SIG-M5 treated with dmso at 0.1 percent for 504 hours (cell line): ENCODE results near the gene ADCY6.

Source experiments
- DNase-seq: peaks from one replicate; lab custom pipeline; 2025; ENCODE audit not compliant: unreplicated experiment; lab: John Stamatoyannopoulos, UW

Gene ADCY6

GRCh38 chr12:48786591-48787544 is 2.0 kb downstream of the ADCY6 start:
- DNase-seq: no peak

- no peak for DNase-seq
These were observed 5.5 kb downstream of the ADCY6 start for GRCh38 chr12:48783432-48783831.

DNA sequence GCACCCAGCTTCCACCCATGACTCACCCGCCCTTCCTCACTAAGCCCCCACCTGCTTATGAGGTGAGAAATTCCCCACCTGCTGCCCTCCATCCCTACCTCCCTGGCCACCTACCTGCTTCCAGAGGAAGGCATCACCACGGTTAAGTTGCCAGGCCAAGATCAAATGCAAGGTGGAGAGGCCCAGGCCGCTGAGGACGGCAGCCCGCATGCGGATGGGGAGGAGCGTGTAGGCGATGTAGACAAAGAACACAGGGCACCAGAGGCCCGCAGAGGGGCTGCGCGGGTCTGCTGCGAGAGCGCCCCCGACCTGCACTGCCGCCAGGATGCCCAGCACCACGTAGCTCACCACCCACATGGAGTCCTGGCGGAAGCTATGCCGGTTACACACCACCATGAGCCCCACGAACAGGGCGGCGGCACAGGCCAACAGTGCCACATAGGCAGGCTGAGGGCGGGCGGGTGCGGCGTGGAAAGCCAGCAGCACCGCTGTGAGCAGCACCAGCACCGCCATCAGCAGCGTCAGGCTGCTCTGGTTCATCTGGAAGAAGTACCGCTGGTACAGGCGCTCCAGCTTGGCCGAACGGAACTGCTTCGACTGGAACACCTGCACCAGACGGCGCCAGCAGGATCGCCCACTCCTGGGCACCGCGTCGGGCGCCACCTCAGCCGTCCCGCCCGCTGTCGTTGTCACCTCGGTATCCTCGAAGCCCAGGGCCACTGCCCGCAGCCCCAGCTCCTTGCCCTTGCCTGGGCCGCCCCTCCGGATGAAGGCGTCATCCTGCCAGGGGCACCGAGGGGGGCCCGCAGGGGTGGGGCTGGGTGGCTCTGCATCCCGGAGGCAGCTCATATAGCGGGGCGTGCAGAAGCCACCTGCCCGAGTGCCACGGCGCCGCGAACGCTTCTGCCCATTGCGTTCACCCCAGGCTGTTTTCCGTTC is 6.2 kb downstream of the ADCY6 start:
- no peak for DNase-seq

DNA sequence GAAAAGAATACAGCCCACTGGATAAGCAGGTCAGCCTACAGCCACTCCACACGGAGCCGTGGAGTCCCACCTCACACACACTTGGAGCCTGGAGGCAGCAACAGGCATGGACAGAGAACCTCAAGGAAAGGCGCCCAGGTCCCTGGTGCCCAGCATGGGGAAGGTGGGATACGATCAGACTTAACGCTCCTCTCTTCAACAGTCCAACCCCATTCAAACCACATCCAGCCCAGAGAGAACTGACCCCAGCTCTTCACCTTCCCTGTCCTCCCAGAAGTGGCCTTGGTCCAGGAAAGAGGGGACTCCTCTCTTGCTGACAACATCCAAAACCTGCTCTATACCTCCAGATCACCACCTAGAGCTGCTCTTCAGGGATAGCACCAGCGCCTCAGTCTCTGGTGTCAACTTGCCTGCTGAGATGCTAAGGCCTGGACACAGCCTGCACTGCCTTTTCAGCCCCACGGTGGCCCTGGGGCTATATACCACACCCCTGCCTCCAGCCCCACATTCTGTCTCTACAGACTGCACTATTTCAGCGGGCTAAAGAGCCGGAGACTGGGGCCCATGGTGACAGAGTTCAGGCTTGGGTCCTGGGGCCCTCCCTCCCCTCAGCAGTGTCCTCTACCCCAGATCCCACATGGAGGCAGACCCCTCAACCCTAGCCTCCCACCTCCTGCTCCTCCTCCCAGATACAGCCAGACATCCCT is 7.0 kb downstream of the ADCY6 start:
- DNase-seq: no peak

- DNase-seq: no peak
These were observed 8.4 kb downstream of the ADCY6 start for GRCh38 chr12:48780381-48781025.

GRCh38 chr12:48779869-48780268 is 9.0 kb downstream of the ADCY6 start:
- DNase-seq: peak; percentile 89

GRCh38 chr12:48777501-48778400 is 11.1 kb downstream of the ADCY6 start:
- DNase-seq: no peak

GRCh38 chr12:48776956-48777355 is 11.9 kb downstream of the ADCY6 start:
- DNase-seq: no peak

GRCh38 chr12:48775991-48776649 is 12.8 kb downstream of the ADCY6 start:
- DNase-seq: no peak

- no peak for DNase-seq
These were observed 13.6 kb downstream of the ADCY6 start for GRCh38 chr12:48775299-48775698.

- DNase-seq: no peak
These were observed 14.4 kb downstream of the ADCY6 start for GRCh38 chr12:48774516-48774915.

- no peak for DNase-seq
These were observed 15.2 kb downstream of the ADCY6 start for GRCh38 chr12:48773686-48774085.

DNA sequence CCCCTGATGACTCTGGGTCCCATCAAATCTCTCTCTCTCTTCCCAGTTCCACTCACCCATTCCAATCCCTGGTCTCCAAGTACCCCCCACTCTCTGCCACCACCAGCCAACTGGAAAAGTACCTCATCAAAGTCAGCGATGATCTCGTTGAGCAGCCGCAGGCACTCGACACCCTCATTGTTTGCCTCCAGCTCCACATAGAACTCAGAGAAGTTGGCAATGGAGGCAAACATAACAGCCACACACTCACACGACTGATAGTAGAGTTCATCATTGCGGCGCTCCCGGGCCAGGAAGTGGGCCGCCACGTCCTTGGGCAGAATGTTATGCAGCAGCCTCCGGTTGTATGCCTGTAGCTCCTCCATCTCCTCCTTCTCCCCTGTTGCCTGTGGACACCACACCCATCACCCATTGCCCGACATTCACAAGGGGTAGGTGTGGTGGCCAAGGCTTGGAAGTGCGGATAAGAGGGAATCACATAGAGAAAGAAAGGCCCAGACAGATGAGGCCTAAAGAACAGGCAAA is 17.2 kb downstream of the ADCY6 start:
- DNase-seq: no peak

DNA sequence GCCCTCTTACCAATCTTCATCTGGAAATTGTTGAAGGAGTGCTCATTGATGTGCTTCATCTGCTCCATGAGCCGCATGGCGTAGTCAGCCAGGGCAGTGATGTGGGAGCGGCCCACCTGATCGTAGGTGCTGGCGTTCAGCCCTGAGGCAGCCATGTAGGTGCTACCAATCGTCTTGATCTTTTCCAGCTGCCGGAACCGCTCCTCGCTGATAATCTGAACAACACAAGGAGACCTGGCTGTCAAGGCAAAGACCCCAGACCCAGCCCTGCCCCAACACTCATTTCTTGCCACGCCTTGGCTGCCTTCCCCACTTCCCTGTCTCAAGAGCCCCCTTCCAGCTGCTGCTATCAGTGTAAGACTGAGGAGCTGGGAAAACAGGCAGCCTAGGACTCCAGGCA is 18.1 kb downstream of the ADCY6 start:
- no peak for DNase-seq

GRCh38 chr12:48768736-48769135 is 20.2 kb downstream of the ADCY6 start:
- no peak for DNase-seq

GRCh38 chr12:48768147-48768546 is 20.7 kb downstream of the ADCY6 start:
- no peak for DNase-seq

- no peak for DNase-seq
These were observed 21.4 kb downstream of the ADCY6 start for GRCh38 chr12:48767521-48767920.

DNA sequence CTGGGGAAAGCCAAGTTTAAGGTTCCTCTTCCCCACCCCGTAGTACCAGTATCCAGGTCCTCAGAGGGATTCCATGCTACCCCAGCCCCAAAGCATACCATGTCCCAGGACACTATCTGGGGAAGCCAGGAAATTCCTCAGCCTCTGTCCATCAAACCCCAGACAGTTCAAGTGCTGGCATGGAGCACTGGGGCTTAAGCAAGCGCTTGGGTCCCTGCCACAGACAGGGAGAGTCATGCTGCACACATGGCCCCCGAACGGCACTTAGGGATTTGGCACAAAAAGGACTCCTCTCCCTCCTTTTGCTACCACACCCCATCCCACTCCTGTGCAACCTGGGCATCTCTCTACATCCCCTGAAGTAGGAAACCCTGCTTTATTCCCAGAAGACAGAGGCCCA is 21.8 kb downstream of the ADCY6 start:
- no peak for DNase-seq

- peak; percentile 54 for DNase-seq
These were observed 23.1 kb downstream of the ADCY6 start for GRCh38 chr12:48765753-48766162.
